RWPE1 (cell line): ENCODE data around the gene GNAS-AS1.

Experiments used
- CTCF ChIA-PET: fragments of 350-600 bp; sonication (Branson Sonifier 250); formaldehyde crosslinking; extraction: SDS; loops from one replicate; lab custom pipeline; 2021; lab: Yijun Ruan, JAX
- POLR2A ChIA-PET: fragments of 400-600 bp; formaldehyde crosslinking; extraction: SDS; loops from one replicate; lab custom pipeline; 2020; ENCODE audit warnings: antibody characterized with exemption; ENCODE audit not compliant: low non-redundant PET; lab: Yijun Ruan, JAX
- DNase-seq: peaks from one replicate; pipeline ENCODE4 v3.0.0; 2012; ENCODE audit warnings: low spot score
- H3K27ac ChIP-seq: fragments of 450-650 bp; 2 replicates; pipeline ENCODE4 v1.5.1; 2017
- CTCF ChIP-seq: fragments of 450-650 bp; conservative IDR thresholded peaks from 2 replicates; pipeline ENCODE4 v1.5.1; 2017; ENCODE audit warnings: low read depth, mild to moderate bottlenecking

GNAS-AS1 gene

DNA sequence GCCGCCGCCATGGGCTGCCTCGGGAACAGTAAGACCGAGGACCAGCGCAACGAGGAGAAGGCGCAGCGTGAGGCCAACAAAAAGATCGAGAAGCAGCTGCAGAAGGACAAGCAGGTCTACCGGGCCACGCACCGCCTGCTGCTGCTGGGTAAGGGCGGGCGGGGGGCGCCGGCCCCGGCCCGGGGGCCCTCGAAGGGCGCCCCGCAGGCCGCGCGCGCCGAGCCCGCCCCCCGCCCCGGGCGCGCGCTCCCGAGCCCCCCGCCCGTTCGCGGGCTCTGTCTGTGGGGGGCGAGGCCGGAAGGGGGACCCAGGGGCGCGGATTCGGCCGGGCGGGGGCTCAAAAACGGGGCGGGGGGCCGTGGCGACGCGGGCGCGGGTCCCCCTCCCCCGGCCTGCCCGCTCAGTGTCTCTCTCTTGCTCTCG, 41.0 kb upstream of the GNAS-AS1 start:
- H3K27ac ChIP-seq = peak overlapping the region; percentile 94
- DNase-seq = no peak
- ChIA-PET POLR2A (interaction anchor here (0.6 kb wide), 1 partner anchor 199 kb away, joined by 3 read pairs; no protein-coding TSS in a partner anchor), CTCF (no interaction called here)
- TF ChIP-seq CTCF = no peak

DNA sequence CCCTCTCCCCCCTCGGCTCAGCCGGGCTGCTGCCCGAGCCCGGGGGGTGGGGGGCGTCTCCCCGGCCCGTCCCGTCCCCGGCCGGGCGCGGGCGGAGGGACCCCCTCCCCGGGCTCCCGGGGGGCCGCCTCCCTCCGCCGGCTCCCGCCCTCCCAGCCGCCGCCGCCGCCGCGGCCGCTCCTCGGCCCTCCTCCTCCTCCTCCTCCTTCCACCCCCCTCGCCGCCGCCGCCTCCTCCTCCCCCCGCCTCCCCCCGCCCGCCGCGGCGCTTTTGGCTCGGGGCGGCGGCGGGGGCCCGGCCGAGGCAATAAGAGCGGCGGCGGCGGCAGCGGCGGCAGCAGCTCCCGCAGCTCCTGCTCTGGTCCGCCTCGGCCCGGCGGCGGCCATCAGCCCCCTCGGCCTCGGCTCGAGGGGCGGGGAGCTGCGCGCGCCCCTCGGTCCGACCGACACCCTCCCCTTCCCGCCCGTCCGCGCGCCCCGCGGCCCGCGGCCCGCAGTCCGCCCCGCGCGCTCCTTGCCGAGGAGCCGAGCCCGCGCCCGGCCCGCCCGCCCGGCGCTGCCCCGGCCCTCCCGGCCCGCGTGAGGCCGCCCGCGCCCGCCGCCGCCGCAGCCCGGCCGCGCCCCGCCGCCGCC, 40.5 kb upstream of the GNAS-AS1 start:
- TF ChIP-seq CTCF = no peak
- POLR2A ChIA-PET = interaction anchor here (0.6 to 0.7 kb wide), 3 partner anchors 138 to 198 kb away, joined by 3 read pairs; partner anchors contain the start of gene ATP5F1E
- peak; percentile 75 for DNase-seq
- CTCF ChIA-PET = no interaction called here
- peak overlapping the region; percentile 94 for H3K27ac ChIP-seq

- no peak for TF ChIP-seq CTCF
- DNase-seq = peak; percentile 65
- peak overlapping the region; percentile 94 for H3K27ac ChIP-seq
- ChIA-PET CTCF (no interaction called here), POLR2A (interaction anchor here (0.7 kb wide), 2 partner anchors 138 to 142 kb away, joined by 3 read pairs; partner anchors contain the start of gene ATP5F1E)
These were observed 39.9 kb upstream of the GNAS-AS1 start for GRCh38 chr20:58890518-58891085.

- POLR2A ChIA-PET = interaction anchor here (1.0 to 1.4 kb wide), 2 partner anchors 106 to 197 kb away, joined by 3 to 4 read pairs; no protein-coding TSS in a partner anchor
- CTCF ChIA-PET = interaction anchor here (0.5 to 1.4 kb wide), 2 partner anchors 20 to 91 kb away, joined by 3 to 4 read pairs; no protein-coding TSS in a partner anchor
- peak overlapping the region; percentile 94 for H3K27ac ChIP-seq
- TF ChIP-seq CTCF = no peak
- no peak for DNase-seq
These were observed 39.3 kb upstream of the GNAS-AS1 start for GRCh38 chr20:58889798-58890517.

DNA sequence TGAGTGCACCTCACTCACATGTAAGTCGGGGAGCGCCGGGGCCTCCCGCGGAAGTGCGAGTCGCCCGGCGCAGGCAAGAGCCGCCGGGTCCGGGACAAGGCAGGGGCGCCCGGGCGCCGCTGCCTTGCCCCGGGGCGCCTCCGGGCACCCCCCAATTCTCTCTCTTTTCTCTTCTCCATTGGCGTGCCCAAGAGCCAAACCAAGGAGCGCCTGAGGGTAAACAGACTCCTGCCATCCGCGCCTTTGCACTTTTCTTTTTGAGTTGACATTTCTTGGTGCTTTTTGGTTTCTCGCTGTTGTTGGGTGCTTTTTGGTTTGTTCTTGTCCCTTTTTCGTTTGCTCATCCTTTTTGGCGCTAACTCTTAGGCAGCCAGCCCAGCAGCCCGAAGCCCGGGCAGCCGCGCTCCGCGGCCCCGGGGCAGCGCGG, 38.6 kb upstream of the GNAS-AS1 start:
- CTCF ChIA-PET = interaction anchor here (0.5 to 1.4 kb wide), 2 partner anchors 19 to 91 kb away, joined by 3 to 4 read pairs; no protein-coding TSS in a partner anchor
- POLR2A ChIA-PET = interaction anchor here (1.0 to 1.4 kb wide), 2 partner anchors 107 to 196 kb away, joined by 3 to 4 read pairs; no protein-coding TSS in a partner anchor
- no peak for TF ChIP-seq CTCF
- no peak for DNase-seq
- H3K27ac ChIP-seq = peak overlapping the region; percentile 94
